Neuronal stem cell (in vitro differentiated cells): Measurements from ENCODE around the gene ATG4A.

Experiments
- DNase-seq: peaks from one replicate; pipeline ENCODE4 v3.0.0-alpha.2; 2013; ENCODE audit warnings: low spot score
- H2AFZ ChIP-seq: one replicate; pipeline ENCODE4 v1.6.1; 2013; ENCODE audit warnings: mild to moderate bottlenecking, low read length, inconsistent platforms
- H2AK5ac ChIP-seq: 2 replicates; pipeline ENCODE4 v1.6.1; 2013; ENCODE audit warnings: low read depth, mild to moderate bottlenecking, inconsistent platforms, low read length, moderate library complexity, mixed read lengths
- H2BK120ac ChIP-seq: 2 replicates; pipeline ENCODE4 v1.6.1; 2013; ENCODE audit warnings: low read depth, mild to moderate bottlenecking, inconsistent platforms, low read length, moderate library complexity, mixed read lengths
- H2BK12ac ChIP-seq: one replicate; pipeline ENCODE4 v1.6.1; 2013; ENCODE audit warnings: low read length, inconsistent platforms
- H2BK15ac ChIP-seq: 2 replicates; pipeline ENCODE4 v1.6.1; 2013; ENCODE audit warnings: mild to moderate bottlenecking, low read length, inconsistent platforms, mixed read lengths
- H2BK5ac ChIP-seq: one replicate; pipeline ENCODE4 v1.6.1; 2013; ENCODE audit warnings: inconsistent platforms, mild to moderate bottlenecking, low read length, moderate library complexity
- H3K14ac ChIP-seq: one replicate; pipeline ENCODE4 v1.6.1; 2013; ENCODE audit warnings: low read length, inconsistent platforms
- H3K18ac ChIP-seq: 2 replicates; pipeline ENCODE4 v1.6.1; 2013; ENCODE audit warnings: low read length, inconsistent platforms
- H3K23ac ChIP-seq: 2 replicates; pipeline ENCODE4 v1.6.1; 2013; ENCODE audit warnings: low read depth, mild to moderate bottlenecking, mixed read lengths, low read length, inconsistent platforms; ENCODE audit not compliant: poor library complexity
- H3K27ac ChIP-seq: replicated peaks from 3 replicates; pipeline ENCODE4 v1.5.1; 2013; ENCODE audit warnings: low read length, inconsistent platforms
- H3K27me3 ChIP-seq, 3 experiments: 2 replicates each; pipeline ENCODE4 v1.6.1; 2013; ENCODE audit warnings: low read length in 3 of 3, mild to moderate bottlenecking in 2 of 3, inconsistent platforms in 1 of 3, low read depth in 1 of 3, mixed read lengths in 1 of 3, moderate library complexity in 1 of 3; ENCODE audit not compliant: control insufficient read depth in 3 of 3, insufficient read depth in 3 of 3
- H3K36me3 ChIP-seq, 2 donors: replicated peaks in 1 of 2; 2 replicates each; pipeline ENCODE4 v1.6.1; 2013; ENCODE audit warnings: low read length in 2 of 2; ENCODE audit not compliant: control insufficient read depth in 2 of 2, insufficient read depth in 2 of 2
- H3K4ac ChIP-seq: 2 replicates; pipeline ENCODE4 v1.6.1; 2013; ENCODE audit warnings: inconsistent platforms, mild to moderate bottlenecking, low read length, moderate library complexity
- H3K4me1 ChIP-seq, 2 donors: 1 replicate in 1 of 2; 2 replicates in 1 of 2; pipeline ENCODE4 v1.6.1; 2013; ENCODE audit warnings: low read length in 2 of 2, low read depth in 1 of 2; ENCODE audit not compliant: control insufficient read depth in 2 of 2, insufficient read depth in 1 of 2
- H3K4me2 ChIP-seq: one replicate; pipeline ENCODE4 v1.6.1; 2013; ENCODE audit warnings: mild to moderate bottlenecking, low read length, inconsistent platforms; ENCODE audit not compliant: insufficient read depth, poor library complexity, severe bottlenecking
- H3K4me3 ChIP-seq, 2 donors: 2 replicates each; pipeline ENCODE4 v1.5.1; 2013; ENCODE audit warnings: low read length in 2 of 2, mild to moderate bottlenecking in 2 of 2, inconsistent platforms in 1 of 2, moderate library complexity in 1 of 2
- H3K79me1 ChIP-seq: one replicate; pipeline ENCODE4 v1.6.1; 2013; ENCODE audit warnings: low read depth, mild to moderate bottlenecking, inconsistent platforms, low read length, moderate library complexity
- H3K9ac ChIP-seq: one replicate; pipeline ENCODE4 v1.6.1; 2013; ENCODE audit warnings: mild to moderate bottlenecking, low read depth, low read length, inconsistent platforms; ENCODE audit not compliant: poor library complexity
- H3K9me3 ChIP-seq, 2 donors: replicated peaks in 1 of 2; 2 replicates each; pipeline versions ENCODE3 to v1.6.1; 2013; ENCODE audit warnings: low read length in 2 of 2, mild to moderate bottlenecking in 2 of 2, inconsistent platforms in 1 of 2, low read depth in 1 of 2, mixed read lengths in 1 of 2, moderate library complexity in 1 of 2; ENCODE audit not compliant: control insufficient read depth in 2 of 2, insufficient read depth in 1 of 2
- H4K8ac ChIP-seq: one replicate; pipeline ENCODE4 v1.6.1; 2013; ENCODE audit warnings: low read depth, mild to moderate bottlenecking, inconsistent platforms, low read length, moderate library complexity
- H4K91ac ChIP-seq: one replicate; pipeline ENCODE4 v1.6.1; 2013; ENCODE audit warnings: low read length, low read depth, mild to moderate bottlenecking, inconsistent platforms; ENCODE audit not compliant: poor library complexity
- WGBS, 2 donors: extraction: QIAGEN DNeasy Blood & Tissue Kit; methylation state at CpG; one replicate each; pipeline ENCODE4 v1.1.7; 2013; ENCODE audit warnings: missing lambda C conversion rate in 2 of 2, mixed read lengths in 1 of 2; ENCODE audit not compliant: insufficient read length in 2 of 2, insufficient replicate concordance in 1 of 2; ENCODE audit errors: extremely low coverage in 2 of 2; 5-methylcytosine and 5-hydroxymethylcytosine counted together

ATG4A gene

GRCh38 chrX:108177351-108178142 is 86.0 kb downstream of the ATG4A start:
- H3K79me1 ChIP-seq = no peaks in the 10 kb centered on the region
- no peaks in the 10 kb centered on the region for H3K27me3 ChIP-seq
- no peak overlapping the region for H2BK12ac ChIP-seq
- H3K9me3 ChIP-seq = no peaks in the 10 kb centered on the region
- no peak overlapping the region for H3K4me3 ChIP-seq
- H3K9ac ChIP-seq = peak overlapping the region; percentile 30
- H4K8ac ChIP-seq = peak overlapping the region; percentile 93
- DNase-seq = peak; percentile 71
- H2BK15ac ChIP-seq = no peak overlapping the region
- peak overlapping the region; percentile 31 for H3K18ac ChIP-seq
- H3K4me1 ChIP-seq = peaks cover 12 to 18% of the 10 kb centered on the region in 2 donors
- H2BK120ac ChIP-seq = no peak overlapping the region
- no peak overlapping the region for H4K91ac ChIP-seq
- no peak overlapping the region for H3K4ac ChIP-seq
- no peak overlapping the region for H2BK5ac ChIP-seq
- H3K14ac ChIP-seq = no peak overlapping the region
- WGBS, 2 donors = no CpG with 5 or more reads among the region's 8 CpGs
- peak overlapping the region; percentile 57 for H2AK5ac ChIP-seq
- H3K23ac ChIP-seq = no peak overlapping the region
- H3K4me2 ChIP-seq = no peak overlapping the region
- H3K27ac ChIP-seq = peak overlapping the region; percentile 99
- peak overlapping the region; percentile 56 for H2AFZ ChIP-seq
- peaks cover 0 to 4% of the 10 kb centered on the region in 2 donors for H3K36me3 ChIP-seq

DNA sequence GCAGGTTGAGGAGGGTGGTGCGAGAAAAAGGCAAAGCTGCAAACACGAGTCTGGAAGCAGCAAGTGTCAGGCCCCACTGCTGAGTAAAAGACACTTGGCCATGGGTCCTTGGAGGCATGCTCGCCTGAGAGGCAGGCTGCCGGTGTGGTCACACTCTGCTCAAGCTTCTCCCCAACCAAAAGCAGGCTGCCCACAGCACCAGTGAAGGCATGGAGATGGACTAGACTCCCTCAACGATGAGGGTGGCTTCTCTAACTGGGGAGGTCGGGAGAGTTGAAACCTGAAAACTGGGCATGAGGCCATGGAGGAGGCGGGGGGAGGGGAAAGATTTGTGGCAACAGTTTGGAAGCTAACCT is 86.5 kb downstream of the ATG4A start:
- Histone ChIP-seq H3K14ac (no peak overlapping the region), H2BK5ac (no peak overlapping the region), H3K4ac (no peak overlapping the region), H2AK5ac (peak overlapping the region; percentile 57), H3K4me2 (no peak overlapping the region), H3K9ac (peak overlapping the region; percentile 30), H3K36me3 (peaks cover 0 to 4% of the 10 kb centered on the region in 2 donors), H3K23ac (no peak overlapping the region), H2BK120ac (no peak overlapping the region), H3K79me1 (no peaks in the 10 kb centered on the region), H3K4me3 (no peak overlapping the region), H4K91ac (no peak overlapping the region), H2BK12ac (no peak overlapping the region), H4K8ac (peak overlapping the region; percentile 93), H2AFZ (no peak overlapping the region), H3K18ac (peak overlapping the region; percentile 31), H3K9me3 (no peaks in the 10 kb centered on the region), H3K4me1 (peaks cover 12 to 18% of the 10 kb centered on the region in 2 donors), H2BK15ac (no peak overlapping the region), H3K27me3 (no peaks in the 10 kb centered on the region), H3K27ac (peak overlapping the region; percentile 99)
- WGBS, 2 donors = no CpG with 5 or more reads among the region's 7 CpGs
- DNase-seq = no peak

GRCh38 chrX:108186811-108187210 is 95.2 kb downstream of the ATG4A start:
- Histone ChIP-seq H2AFZ (no peak overlapping the region), H2BK12ac (no peak overlapping the region), H3K23ac (no peak overlapping the region), H3K36me3 (peaks cover 0 to 4% of the 10 kb centered on the region in 2 donors), H2BK5ac (no peak overlapping the region), H3K4me1 (no peaks in the 10 kb centered on the region), H2AK5ac (no peak overlapping the region), H3K14ac (no peak overlapping the region), H3K18ac (no peak overlapping the region), H3K27ac (no peak overlapping the region), H2BK15ac (no peak overlapping the region), H3K9me3 (no peaks in the 10 kb centered on the region), H4K8ac (no peak overlapping the region), H3K79me1 (no peaks in the 10 kb centered on the region), H3K4me2 (no peak overlapping the region), H4K91ac (no peak overlapping the region), H3K4ac (no peak overlapping the region), H2BK120ac (no peak overlapping the region), H3K4me3 (no peak overlapping the region), H3K9ac (no peak overlapping the region), H3K27me3 (no peaks in the 10 kb centered on the region)
- WGBS, 2 donors = no CpG with 5 or more reads among the region's 4 CpGs
- no peak for DNase-seq

DNA sequence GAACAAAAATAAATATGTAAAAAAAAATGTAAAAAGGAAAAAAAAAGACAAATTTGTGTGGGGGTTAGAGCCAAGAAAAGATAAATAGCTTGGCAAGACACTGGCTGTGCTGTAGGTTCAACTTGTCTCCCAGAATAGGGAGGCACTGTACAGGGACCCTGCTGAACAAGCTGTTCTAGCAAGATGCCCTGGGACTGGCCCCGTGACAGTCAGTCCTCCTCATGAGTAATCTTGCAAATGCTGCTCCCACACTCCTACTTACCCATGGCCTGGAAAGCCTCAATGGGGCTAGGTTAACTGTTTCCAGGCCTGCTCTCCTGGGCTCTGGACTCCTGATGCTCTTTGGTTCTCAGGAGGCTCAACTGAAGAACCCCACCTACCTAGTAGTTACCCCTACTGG is 106.8 kb downstream of the ATG4A start:
- H3K23ac ChIP-seq = no peak overlapping the region
- H3K9ac ChIP-seq = no peak overlapping the region
- no peak overlapping the region for H2AK5ac ChIP-seq
- H2BK5ac ChIP-seq = no peak overlapping the region
- H3K36me3 ChIP-seq = no peaks in the 10 kb centered on the region
- DNase-seq = no peak
- no peak overlapping the region for H3K18ac ChIP-seq
- no CpG with 5 or more reads among the region's 1 CpG for WGBS, 2 donors
- no peak overlapping the region for H2BK12ac ChIP-seq
- no peaks in the 10 kb centered on the region for H3K4me1 ChIP-seq
- H3K27ac ChIP-seq = no peak overlapping the region
- H3K27me3 ChIP-seq = no peaks in the 10 kb centered on the region
- no peak overlapping the region for H2AFZ ChIP-seq
- no peak overlapping the region for H3K4ac ChIP-seq
- no peak overlapping the region for H3K4me2 ChIP-seq
- H4K91ac ChIP-seq = no peak overlapping the region
- H3K9me3 ChIP-seq = no peaks in the 10 kb centered on the region
- H3K14ac ChIP-seq = no peak overlapping the region
- no peak overlapping the region for H4K8ac ChIP-seq
- H2BK15ac ChIP-seq = no peak overlapping the region
- H3K79me1 ChIP-seq = no peaks in the 10 kb centered on the region
- H2BK120ac ChIP-seq = no peak overlapping the region
- H3K4me3 ChIP-seq = no peak overlapping the region
